ENCODE measurements around the gene PLEKHM2. TPM values are rescaled to one million over a fixed set of nuclear protein-coding genes. Genes with fewer than 3 reads are reported as not detected.

Gene PLEKHM2
- total RNA-seq, 1 experiment from 2014 or later: 38.5 TPM

DNA sequence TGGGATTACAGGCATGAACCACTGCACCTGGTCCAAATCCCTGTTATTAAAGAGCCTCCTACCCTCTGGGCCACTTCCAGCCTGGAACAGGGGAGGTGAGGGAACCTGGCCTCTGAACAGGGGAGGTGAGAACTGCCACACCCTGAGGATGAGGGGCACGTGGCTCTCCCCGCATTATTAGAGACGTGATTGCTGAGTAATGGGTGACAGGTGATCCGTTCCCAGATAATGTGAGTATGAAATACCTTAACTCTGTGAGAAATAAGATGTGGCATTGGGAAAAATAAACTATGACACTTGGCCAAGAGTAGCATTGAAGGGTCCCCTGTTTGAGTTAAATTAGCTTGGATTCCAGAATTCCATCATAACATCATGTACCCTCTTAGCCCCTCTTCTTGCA is 38.3 kb downstream of the PLEKHM2 start:
- ATAC-seq (no peak), DNase-seq (ENCODE audit: low read depth, low spot score) (no peak)
- Histone ChIP-seq H2AFZ (ENCODE audit: low read depth, low read length, poor library complexity, severe bottlenecking) (no peak overlapping the region), H3K9ac (ENCODE audit: low read length) (no peak overlapping the region), H3K79me2 (ENCODE audit: insufficient read depth, low read length) (no peaks in the 10 kb centered on the region), H3K27ac (ENCODE audit: low read depth, low read length) (no peak overlapping the region), H3K9me2 (ENCODE audit: insufficient read depth) (no peaks in the 10 kb centered on the region), H3K27me3 (ENCODE audit: insufficient read depth, low read length) (no peaks in the 10 kb centered on the region), H3K4me1 (ENCODE audit: control insufficient read depth in 1 of 2, insufficient read depth in 2 of 2, low read length in 2 of 2) (no peaks in the 10 kb centered on the region), H3K36me3 (ENCODE audit: control insufficient read depth in 1 of 2, insufficient read depth in 2 of 2, low read length in 2 of 2) (peaks cover 0 to 4% of the 10 kb centered on the region in 2 experiments; a peak in 1 of 4 replicates), H3K9me3 (ENCODE audit: control insufficient read depth in 1 of 2, insufficient read depth in 1 of 2, low read depth in 1 of 2, low read length in 2 of 2) (no peaks in the 10 kb centered on the region), H3K4me3 (replicated peaks in 1 of 2; ENCODE audit: low read depth in 1 of 2, low read length in 2 of 2) (no peak overlapping the region), H3K4me2 (ENCODE audit: low read length) (no peak overlapping the region), H4K20me1 (ENCODE audit: insufficient read depth) (no peaks in the 10 kb centered on the region)
- no TSS peak for BruUV-seq (replicated peaks)
- ChIA-PET CTCF (no interaction called here), POLR2A (no interaction called here), RAD21 (ENCODE audit: low non-redundant PET in 1 of 2, low total read pairs in 2 of 2, uncharacterized antibody in 2 of 2, unreplicated experiment in 2 of 2) (no interaction called here)
- TF ChIP-seq REST (IDR thresholded peaks at IDR 0.05; ENCODE audit: low read depth): no peak
- TF ChIP-seq ZFX (IDR thresholded peaks at IDR 0.05): no peak
- TF ChIP-seq ZBTB33 (IDR thresholded peaks at IDR 0.05; ENCODE audit: extremely low read depth, insufficient replicate concordance, low read length): no peak
- intact Hi-C loops (cut with micrococcal nuclease): no loop called here

Measured in HCT116 (cell line).